ENCODE data around the gene PAX5.
A peak's percentile ranks its signal among the peaks of the same experiment; 100 is the strongest.

The PAX5 gene

DNA sequence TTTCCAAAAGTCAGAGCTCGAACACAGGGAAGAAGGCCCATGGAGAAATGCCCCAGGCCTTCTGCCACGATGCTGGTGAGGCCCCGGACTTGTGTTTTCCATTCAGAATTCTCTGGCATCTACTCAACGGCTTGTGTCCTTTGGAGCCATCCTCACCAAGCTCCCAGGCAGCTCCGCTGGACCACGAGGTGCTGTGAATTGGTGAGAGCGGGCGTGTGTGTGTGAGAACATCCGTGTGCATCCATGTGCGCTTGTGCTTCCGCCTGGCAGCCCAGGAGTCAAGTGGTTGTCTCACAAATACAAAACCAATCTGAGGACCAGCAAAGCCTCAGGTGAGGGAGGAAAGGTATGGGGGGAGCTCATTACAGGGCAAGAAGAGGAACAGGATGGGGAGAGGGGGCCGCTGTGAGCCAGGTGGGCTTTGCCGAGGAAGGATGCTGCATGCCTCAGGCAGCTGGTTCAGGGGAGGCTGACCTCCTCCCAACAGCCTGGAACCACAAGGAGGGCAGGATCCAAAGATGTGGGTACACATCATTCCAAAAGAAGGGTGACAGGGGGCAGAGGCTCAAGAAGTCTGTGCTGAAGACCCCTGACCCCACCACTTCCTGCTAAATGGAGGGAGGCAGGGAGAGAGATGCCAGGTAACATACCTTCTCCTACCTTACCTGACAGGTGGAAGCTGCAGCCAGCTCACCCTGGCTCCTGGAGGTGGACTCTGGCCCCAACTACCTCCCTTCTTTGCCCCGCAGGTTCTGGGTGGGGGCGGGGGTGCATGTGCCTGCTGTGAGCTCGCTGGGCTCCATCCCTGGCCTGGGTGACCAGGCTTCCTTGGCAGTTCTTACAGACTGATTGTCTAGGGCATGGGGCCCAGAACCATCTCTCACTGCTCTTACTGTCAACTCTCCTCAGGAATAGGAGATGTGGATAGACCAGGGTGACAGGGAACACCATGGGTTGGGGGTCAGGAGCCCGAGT, 196.3 kb downstream of the PAX5 start:
- DNase-seq (ENCODE audit: low read depth, low spot score): no peak

GRCh38 chr9:36836486-36836885, 197.6 kb downstream of the PAX5 start:
- no peak for DNase-seq (ENCODE audit: low read depth, low spot score)

DNA sequence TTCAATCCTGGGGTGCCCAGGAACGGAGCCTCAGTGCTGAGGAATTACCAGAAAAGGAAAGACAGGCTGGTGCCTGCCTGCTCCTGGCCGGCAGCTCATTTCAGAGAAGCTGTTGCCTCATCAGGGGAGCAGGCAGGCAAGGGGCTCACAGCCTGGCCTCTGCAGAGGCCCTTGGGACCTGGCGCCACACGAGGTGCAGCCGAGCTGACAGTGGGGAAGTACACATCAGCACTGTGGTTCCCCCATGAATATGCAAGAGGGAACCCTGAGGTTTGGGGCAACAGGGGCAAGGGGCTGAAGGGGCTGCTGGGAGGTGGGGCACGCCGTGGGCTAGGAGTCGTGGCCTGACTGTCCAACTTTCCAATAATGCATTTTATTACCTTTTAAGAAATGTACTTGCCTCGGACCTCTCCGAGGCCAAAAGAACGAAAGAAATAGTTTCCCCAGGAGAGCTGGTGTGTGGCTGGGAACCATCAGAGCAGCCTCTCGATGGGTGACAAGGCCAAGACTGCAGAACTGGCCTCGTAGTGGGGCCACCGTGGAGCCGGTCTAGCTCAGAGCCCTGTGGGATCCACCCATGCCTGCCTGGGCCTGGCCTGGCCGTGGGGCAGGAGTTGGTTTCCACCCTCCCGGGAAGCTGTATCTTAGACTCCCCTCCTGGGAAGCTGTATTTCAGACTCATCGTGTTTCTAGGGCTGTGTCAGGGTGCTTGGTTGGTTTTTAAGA, 198.6 kb downstream of the PAX5 start:
- DNase-seq (ENCODE audit: low read depth, low spot score): no peak

DNA sequence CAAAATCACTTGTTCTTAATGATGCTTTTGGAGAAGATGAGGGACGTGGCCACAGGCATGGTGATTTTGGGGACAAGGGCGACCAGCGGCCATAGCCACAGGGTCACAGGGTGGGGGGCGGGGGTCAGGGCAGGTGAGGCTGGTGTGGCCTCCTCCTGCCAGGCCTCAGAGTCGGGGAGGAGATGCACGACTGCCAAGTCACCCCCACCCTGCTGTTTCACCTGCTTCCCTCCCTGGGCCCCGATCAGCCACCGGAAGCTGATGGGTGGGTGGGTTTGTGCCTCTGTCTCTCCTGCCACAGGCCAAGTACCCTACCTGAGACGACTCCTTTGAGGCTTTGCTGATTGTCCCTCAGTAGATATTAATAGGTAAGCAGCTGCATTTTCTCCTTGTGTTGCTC, 199.3 kb downstream of the PAX5 start:
- DNase-seq (ENCODE audit: low read depth, low spot score): no peak

- peak; percentile 17 for DNase-seq (ENCODE audit: low read depth, low spot score)
Measured at GRCh38 chr9:36833954-36834353, 200.1 kb downstream of the PAX5 start.

DNA sequence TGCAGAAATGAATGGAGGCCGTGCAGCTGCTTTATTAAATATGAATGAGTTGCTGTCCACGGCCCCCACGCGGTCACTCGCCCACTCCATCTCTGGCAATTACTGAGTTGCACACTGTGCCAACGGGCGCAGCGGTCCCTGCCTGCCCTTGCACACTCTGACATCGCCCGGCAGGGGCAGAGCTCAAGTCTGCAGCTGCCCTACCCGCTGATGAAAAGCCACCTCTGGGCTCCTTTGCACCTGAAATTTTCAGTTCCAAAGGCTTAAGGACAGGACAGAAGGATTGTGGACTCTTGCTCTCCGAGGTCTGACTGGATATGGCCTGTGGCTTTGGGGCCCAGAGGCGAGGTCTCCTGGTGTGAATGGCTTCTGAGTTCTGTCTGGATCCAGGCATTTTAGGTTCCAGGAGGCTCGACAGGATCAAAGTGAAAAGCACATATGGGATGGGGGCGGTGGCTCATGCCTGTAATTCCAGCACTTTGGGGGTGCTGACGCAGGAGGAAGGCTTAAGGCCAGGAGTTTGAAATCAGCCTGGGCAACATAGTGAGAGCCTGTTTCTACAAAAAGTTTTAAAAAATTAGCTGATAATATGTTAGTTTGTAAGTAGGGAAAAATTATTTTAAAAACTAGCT, 201.8 kb downstream of the PAX5 start:
- no peak for DNase-seq (ENCODE audit: low read depth, low spot score)

DNA sequence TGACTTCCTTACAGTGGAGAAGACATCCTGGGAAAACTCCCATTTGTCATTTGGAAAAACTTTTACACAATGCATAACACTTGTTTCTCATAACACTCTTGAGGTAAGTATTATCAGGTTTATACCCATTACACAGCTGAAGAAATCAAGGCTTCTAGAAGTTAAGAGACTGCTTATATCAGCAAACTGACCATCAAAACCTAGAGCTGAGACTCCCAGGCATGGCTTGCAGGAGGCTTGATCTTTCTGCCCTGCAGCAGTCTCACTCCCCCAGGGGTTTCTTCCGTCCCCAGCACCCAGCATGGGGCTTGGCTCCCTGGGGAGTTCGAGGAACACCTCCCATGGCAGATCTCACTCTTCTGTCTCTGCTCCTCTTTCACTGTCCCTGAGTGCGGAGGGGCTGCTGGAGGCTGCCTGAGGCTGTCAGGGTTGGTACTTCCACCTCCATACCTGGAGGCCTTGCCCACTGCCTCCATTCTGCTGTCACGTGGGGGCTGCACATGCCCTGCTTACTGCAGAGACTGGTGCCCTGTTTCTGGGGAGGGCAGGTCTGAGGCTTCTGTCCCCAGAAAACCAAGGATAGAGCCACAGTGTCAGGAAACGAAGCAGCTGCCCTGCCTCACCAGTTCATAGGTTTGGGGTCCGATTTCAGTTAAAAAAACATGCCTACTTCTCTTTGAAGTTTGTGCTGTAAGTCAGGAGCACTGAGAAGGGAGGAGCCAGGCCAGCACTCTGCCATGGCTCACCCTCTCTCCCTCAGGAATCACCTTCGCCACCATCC, 202.5 kb downstream of the PAX5 start:
- DNase-seq (ENCODE audit: low read depth, low spot score): no peak

GRCh38 chr9:36828611-36829013, 205.5 kb downstream of the PAX5 start:
- no peak for DNase-seq (ENCODE audit: low read depth, low spot score)

DNA sequence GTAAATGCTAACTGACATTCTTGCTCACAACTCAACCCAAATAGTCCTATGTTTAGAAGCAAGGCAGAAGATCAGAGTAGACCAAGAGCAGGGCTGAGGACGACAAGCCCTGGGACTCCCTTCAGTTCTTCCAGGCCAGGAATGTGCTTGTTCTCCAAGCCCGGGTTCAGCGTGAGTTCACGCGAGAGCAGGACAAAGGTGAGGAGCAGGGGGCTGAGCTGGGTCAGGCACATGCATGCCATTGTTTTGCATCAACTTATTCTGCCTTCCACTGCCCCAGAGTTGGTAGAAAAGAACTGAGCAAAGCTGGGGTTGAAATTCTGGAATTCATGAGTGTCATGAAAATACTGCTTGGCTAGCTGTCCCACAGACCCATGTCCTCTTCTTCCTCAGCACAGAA, 206.5 kb downstream of the PAX5 start:
- no peak for DNase-seq (ENCODE audit: low read depth, low spot score)

DNA sequence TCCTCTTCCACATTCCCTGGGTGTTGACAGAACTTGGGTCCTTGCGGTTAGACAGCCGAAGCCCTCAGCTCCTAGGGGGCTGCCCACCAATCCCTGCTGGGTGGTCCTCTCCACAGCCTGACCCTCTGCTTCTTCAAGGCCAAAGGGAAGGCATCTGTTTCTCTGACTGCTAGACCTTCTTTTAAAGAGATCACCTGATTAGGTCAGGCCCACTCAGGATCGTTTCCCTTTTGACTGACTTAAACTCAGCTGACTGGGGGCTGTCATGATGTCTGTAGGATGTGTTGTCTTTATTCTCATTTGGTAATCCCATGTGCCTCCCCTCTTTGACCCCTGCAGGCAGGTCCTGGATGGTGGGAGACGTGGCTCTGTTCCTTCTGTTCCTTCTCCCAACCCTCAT, 207.5 kb downstream of the PAX5 start:
- DNase-seq (ENCODE audit: low read depth, low spot score): no peak

- no peak for DNase-seq (ENCODE audit: low read depth, low spot score)
Measured at GRCh38 chr9:36825179-36825578, 208.9 kb downstream of the PAX5 start.

DNA sequence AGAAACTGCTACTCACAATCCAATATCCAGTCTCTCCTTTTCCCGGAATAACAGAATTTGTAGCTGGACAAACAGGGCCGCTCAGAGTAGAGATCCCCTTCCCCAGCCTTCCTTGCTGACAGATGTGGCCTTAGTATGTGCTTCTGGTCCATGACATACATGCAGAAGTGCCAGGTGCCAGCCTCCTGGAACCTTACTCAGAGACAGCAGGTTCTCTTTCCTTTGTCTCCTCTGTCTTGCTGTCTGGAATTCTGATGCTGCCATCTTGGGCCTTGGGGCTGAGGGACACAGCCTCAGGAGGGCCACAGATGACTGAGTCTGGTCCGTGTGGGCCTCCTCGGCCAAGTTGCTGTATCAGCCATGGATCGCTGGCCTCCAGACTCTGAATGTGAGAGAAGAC, 210.1 kb downstream of the PAX5 start:
- DNase-seq (ENCODE audit: low read depth, low spot score): no peak

DNA sequence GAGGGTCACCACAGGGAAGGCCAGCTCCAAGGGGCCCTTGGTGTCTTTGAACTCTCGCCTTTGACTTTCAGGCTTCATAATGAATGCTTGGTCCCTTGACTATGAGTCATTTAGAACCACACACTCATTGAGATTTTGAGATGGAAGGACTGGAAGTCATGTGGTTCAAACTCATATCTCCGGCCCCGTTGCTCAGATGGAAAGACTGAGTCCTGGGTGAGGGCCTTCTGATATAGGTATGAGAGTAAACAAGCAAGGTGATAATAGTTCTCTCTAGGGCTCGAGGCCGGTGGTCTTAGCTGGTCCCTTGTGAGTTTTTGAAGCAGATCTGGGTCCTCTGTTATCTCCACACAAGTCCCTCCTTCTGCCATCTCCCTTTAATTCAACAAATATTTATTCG, 210.6 kb downstream of the PAX5 start:
- DNase-seq (ENCODE audit: low read depth, low spot score): no peak

- DNase-seq (ENCODE audit: low read depth, low spot score): no peak
Measured at GRCh38 chr9:36822201-36822600, 211.9 kb downstream of the PAX5 start.

DNA sequence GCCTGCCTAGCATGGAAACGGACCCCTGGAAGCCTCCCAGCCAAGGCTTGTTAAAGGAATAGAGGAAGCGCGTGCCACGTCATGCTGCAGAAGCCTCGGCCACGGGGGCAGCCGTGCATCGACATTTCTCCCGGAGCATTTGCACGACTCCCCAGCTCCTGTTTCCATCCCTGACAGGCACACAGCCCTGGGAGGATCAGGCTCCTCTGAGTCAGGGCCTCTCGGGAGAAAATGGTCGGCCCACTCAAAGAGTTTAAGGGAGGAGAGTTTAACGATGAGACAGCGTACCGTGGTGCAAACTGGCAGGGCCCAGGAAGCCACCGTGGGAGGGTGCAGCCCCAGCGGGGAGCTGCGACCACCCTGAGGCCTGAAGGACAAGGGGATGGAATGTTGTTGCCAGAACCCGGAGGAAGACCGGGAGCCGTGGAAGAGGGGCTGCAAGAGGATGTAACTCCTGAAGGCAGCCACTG, 213.6 kb downstream of the PAX5 start:
- no peak for DNase-seq (ENCODE audit: low read depth, low spot score)

GRCh38 chr9:36818965-36819870, 214.8 kb downstream of the PAX5 start:
- DNase-seq (ENCODE audit: low read depth, low spot score): no peak

DNA sequence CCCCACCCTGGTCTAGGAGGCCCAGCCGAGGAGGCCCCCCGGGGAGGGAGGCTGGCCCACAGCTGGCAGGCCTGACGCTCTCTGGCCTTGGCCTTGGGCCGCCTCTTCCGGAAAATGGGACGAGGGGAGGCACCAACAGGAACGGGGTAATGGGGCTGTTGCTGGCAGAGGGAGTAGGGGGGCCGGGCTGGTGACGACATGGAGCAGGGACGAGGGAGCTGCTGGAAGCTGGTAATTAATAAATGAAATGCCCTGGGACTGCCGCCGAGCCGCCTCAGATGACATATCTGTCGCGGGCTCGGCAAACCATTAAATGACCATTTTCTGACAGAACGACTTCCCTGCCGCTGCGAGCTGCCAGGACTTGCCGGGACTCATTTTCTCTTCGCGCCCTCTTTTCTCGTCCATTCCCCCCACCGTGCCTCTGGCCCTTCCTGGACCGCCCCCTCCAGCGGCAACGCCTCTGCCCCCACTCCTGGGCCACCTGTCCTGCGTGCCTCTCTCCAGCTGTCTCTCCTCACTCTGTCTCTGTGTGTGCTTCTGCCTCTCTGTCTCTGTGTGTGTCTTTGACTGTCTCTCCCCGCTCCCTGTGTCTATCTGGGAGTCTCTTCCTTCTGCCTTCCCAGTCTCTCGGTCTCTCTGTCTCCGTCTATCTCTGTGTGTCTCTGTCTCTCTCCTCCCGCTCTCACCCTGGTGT, 215.7 kb downstream of the PAX5 start:
- no peak for DNase-seq (ENCODE audit: low read depth, low spot score)

DNA sequence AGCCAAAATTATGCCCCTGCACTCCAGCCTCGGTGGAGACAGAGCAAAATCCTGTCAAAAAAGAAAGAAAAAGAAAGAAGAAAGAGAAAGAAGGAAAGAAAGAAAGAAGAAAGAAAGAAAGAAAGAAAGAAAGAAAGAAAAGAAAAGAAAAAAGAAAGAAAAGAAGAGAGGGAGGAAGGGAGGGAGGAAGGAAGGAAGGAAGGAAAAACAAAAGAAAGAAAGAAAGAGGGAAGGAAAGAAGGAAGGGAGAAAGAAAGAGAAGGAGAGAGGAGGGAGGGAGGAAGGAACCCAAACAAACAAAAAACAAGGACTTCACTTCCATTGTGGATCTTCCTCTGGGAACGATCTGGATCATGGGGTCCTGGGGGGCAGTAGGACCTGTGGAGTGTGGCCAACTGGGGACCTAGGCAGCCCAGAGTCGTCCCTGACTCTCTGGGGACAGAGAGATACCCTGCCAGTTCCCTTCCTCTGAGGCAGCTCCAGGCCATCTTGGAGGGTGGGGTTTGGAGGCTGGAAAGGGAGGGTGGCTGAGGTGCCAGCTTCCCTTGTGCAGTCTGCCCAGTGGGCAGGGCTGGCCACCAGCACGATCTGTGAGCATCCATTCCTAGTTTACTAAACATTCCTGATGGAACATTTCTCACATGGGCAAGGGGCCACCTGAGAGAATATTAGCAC, 216.8 kb downstream of the PAX5 start:
- DNase-seq (ENCODE audit: low read depth, low spot score): no peak

DNA sequence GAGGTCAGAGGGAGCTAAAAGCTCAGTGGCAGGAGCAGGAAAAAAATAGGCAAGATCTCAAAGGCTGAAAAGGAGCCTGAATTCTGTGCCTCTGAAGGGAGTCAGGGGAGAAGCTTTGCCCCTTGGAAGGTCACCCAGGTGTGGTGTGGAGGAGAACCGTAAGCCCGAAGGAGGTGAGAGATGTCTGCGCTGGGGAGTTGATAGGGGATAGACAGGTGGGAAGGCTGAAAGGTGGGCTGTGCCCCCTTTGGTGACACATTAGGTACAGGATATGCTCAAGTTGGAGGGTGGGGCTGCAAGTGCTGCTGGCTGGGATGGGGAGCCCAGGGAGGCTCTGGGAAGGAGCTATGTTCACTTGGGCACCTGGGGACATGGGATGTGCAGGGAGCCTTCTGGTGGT, 217.7 kb downstream of the PAX5 start:
- no peak for DNase-seq (ENCODE audit: low read depth, low spot score)
